HG03439 (cell line): ENCODE data around the gene ZNF223.

Experiments used
- ATAC-seq: cut with Tn5 transposase; IDR thresholded peaks from one replicate; pipeline ENCODE4 v1.9.1; 2021; ENCODE audit warnings: mild to moderate bottlenecking, moderate library complexity; ENCODE audit not compliant: unreplicated experiment

ZNF223 gene

GRCh38 chr19:44051650-44052402, at the start of gene ZNF223:
ZNF223 (plus strand) TSS chr19:44052036; CDS start chr19:44055177, 3,141 bp downstream.
- no peak for ATAC-seq

GRCh38 chr19:44002212-44002565, 49.6 kb upstream of the ZNF223 start:
- ATAC-seq, result no peak

GRCh38 chr19:44002566-44003460, 49.0 kb upstream of the ZNF223 start, which contains the start of gene ZNF230:
ZNF230 (plus strand) TSS chr19:44002957; CDS start chr19:44007079, 4,122 bp downstream.
- ATAC-seq, result peak; percentile 93

- ATAC-seq, result peak; percentile 33
Observed at GRCh38 chr19:44003461-44004009, 48.3 kb upstream of the ZNF223 start.

GRCh38 chr19:44005973-44006372, 45.9 kb upstream of the ZNF223 start:
- ATAC-seq, result no peak

GRCh38 chr19:44007473-44007872, 44.4 kb upstream of the ZNF223 start:
- ATAC-seq, result no peak

- no peak for ATAC-seq
Observed at GRCh38 chr19:44010468-44010867, 41.4 kb upstream of the ZNF223 start.

GRCh38 chr19:44019498-44019897, 32.3 kb upstream of the ZNF223 start:
- ATAC-seq, result no peak

- no peak for ATAC-seq
Observed at GRCh38 chr19:44021221-44021620, 30.6 kb upstream of the ZNF223 start.

GRCh38 chr19:44024900-44025216, 27.0 kb upstream of the ZNF223 start:
- ATAC-seq, result no peak

GRCh38 chr19:44025217-44025936, 26.5 kb upstream of the ZNF223 start, which contains the start of gene ZNF222:
ZNF222 (plus strand) TSS chr19:44025379; CDS start chr19:44025437, 58 bp downstream.
- ATAC-seq, result peak; percentile 94

GRCh38 chr19:44026622-44027021, 25.2 kb upstream of the ZNF223 start:
- ATAC-seq, result no peak

GRCh38 chr19:44032001-44032610, 19.7 kb upstream of the ZNF223 start:
- no peak for ATAC-seq

- ATAC-seq, result no peak
Observed at GRCh38 chr19:44042147-44042546, 9.7 kb upstream of the ZNF223 start.

- ATAC-seq, result no peak
Observed at GRCh38 chr19:44050740-44051649, 841 bp upstream of the ZNF223 start.

- no peak for ATAC-seq
Observed at GRCh38 chr19:44055870-44056269, 4.0 kb downstream of the ZNF223 start.

- ATAC-seq, result no peak
Observed at GRCh38 chr19:44059229-44059628, 7.4 kb downstream of the ZNF223 start.

GRCh38 chr19:44061038-44061437, 9.2 kb downstream of the ZNF223 start:
- no peak for ATAC-seq

GRCh38 chr19:44066305-44066704, 14.5 kb downstream of the ZNF223 start:
- ATAC-seq, result no peak

GRCh38 chr19:44069415-44069814, 17.6 kb downstream of the ZNF223 start:
- ATAC-seq, result no peak
